Choroid plexus epithelial cell (primary cell): ENCODE measurements around the gene GTPBP1.

ENCODE experiments used
- DNase-seq: peaks from one replicate; pipeline ENCODE4 v3.0.0-alpha.2; 2010; ENCODE audit warnings: low read depth
- H3K4me3 ChIP-seq: 2 replicates; pipeline ENCODE4 v1.5.1; 2011; ENCODE audit warnings: low read depth, mild to moderate bottlenecking, control low read depth, low read length, moderate library complexity
- CTCF ChIP-seq: conservative IDR thresholded peaks from 2 replicates; pipeline ENCODE4 v1.5.1; 2011; ENCODE audit warnings: low read depth, mild to moderate bottlenecking, control low read depth, inconsistent platforms, low read length, moderate library complexity

Gene GTPBP1

DNA sequence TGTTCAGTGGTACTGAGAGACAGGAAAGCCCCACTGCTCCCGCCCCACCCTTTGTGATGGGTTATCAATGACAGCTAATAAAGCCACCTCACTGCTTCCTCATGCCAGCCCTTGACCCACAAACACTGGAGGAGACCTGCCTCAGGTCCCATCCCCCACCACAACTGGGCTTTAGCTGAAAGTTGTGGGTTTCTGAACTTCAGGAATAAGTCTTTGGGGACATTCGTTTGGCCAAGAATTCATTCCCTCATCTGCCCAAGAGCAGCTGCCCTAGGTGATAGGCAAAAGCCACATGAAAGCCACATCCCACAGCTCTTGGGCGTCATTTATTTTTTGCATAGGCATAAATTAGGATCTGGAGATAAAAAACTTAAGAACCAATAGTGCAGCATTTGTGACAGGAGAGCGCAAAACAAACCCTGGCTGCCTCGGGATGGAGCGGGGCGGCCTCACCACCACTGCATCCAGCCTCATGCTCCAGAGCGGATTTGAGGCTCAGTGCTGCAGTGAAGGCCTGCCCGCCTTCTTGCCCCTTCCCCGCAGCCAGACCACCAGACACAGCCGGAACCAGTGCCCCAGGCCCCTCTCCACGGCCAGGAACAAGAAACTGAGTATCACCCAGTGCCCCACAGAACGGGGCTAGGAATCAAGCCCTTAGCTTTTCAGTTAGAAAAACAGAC is 28.8 kb downstream of the GTPBP1 start:
- TF ChIP-seq CTCF = no peak
- H3K4me3 ChIP-seq = no peak overlapping the region

DNA sequence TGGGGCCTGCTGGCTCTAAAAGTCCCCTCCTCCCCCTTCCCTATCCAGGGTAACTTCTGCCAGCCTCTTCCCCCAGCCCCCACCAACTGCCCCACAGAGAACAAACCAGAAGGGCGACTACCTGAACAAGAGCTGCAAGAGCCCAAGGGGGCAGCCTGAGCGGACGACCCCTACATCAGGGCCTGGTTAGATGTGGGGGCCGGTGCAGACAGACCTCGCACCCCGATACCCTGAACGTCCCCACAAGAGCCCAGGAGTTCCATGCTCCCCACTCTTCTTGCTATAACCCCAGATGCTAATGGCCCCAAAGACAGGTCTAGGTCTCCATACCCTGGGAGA is 29.4 kb downstream of the GTPBP1 start:
- no peak for TF ChIP-seq CTCF
- no peak for DNase-seq
- no peak overlapping the region for H3K4me3 ChIP-seq

More for the DNA sequence above, 28.8 kb downstream of the GTPBP1 start:
- no peak for DNase-seq

- no peak for DNase-seq
Observed at GRCh38 chr22:38735465-38736256, 29.9 kb downstream of the GTPBP1 start.

GRCh38 chr22:38736257-38736570 is 30.5 kb downstream of the GTPBP1 start:
- TF ChIP-seq CTCF = no peak
- H3K4me3 ChIP-seq = no peak overlapping the region
- DNase-seq = no peak

More at GRCh38 chr22:38735465-38736256, 29.9 kb downstream of the GTPBP1 start:
- TF ChIP-seq CTCF = no peak
- no peak overlapping the region for H3K4me3 ChIP-seq

DNA sequence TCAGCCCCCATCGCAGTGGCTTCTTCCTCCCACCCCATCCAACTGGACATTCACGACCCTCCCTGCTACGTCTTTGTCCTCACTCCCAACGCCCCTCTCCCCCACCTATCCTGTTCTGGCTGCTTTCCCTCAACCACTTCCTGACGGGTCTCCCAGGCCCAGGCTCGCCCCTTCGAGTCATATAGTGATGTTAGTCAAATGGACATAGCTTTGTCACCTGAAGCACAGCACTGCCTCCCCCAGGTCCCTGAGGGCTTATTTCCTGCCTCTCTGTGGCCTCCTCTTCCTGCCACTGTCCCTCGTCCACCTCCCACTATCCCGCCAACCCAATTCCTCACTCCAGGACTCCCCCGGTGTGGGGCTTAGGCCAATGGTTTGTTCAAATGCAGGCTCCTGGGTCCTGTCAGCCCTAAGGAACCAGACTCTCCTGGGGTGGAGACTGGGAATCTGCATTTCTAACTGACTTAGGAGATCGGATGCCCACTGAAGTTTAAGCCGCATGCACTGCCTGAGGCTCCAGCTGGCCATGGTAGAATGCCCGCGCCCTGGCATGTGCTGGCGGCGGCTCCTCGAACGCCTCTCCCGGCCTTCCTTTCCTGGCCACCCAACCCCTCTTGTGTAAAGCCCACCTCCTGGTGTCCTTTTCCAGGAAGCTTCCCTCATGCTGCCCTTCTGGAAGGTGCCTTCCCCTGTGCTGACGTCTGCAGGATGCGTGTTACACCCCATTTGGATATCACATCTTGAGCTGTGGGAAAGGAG is 31.7 kb downstream of the GTPBP1 start:
- H3K4me3 ChIP-seq = no peak overlapping the region
- no peak for DNase-seq
- TF ChIP-seq CTCF = no peak

DNA sequence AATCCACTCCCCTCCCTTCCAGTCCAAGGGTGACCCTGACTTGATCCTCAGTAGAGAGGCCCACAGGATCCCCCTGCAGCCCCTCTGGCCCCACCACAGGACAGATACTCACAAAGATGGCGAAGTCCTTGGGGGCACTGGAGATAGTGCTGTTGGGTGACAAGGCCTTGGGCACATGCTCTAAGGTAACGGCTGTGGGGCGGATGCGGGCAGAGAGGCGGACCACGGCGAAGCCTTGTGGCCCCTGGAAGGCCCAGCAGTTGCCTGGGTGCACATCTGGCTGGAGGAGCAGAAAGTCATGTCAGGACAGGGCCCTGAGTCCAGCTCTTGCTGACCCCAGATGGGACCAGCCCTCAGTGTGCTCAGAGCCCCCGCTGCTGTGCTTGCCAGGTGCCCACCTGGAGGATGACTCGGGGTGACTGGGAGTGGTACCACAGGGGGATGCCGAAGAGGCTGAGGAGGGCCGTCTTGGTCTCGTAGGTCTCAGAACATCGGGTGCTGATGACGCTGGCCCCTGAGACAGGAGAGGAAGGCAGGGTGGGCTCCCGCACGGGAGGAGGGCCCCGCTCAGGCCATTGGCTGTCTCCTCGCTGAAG is 32.8 kb downstream of the GTPBP1 start:
- no peak for DNase-seq
- no peak overlapping the region for H3K4me3 ChIP-seq
- TF ChIP-seq CTCF = no peak
